Activated B cell treated with CpG ODN at 0.5 μM for 24 hours (primary cell): ENCODE results near the gene RGS7. TPM values are rescaled to one million over a fixed set of nuclear protein-coding genes. Genes with fewer than 3 reads are reported as not detected.
"Not testable (repeated sequence)": the region's sequence is repeated elsewhere in the genome, so short reads cannot be mapped to it uniquely, and the experiment has no call there.

ENCODE experiments used
- ATAC-seq: fragments of 200-7000 bp; cut with Tn5 transposase; one replicate; pipeline ENCODE4 v1.10.0; 2021; ENCODE audit warnings: low read depth, mild to moderate bottlenecking, moderate library complexity
- CTCF ChIA-PET: fragments of 350-600 bp; sonication (Branson Sonifier 250); formaldehyde crosslinking; loops from one replicate; lab custom pipeline; 2021; ENCODE audit warnings: antibody characterized with exemption; lab: Charles Lee
- POLR2A ChIA-PET: fragments of 350-600 bp; sonication (Branson Sonifier 250); formaldehyde crosslinking; loops from one replicate; lab custom pipeline; 2021; ENCODE audit warnings: antibody characterized with exemption; lab: Charles Lee
- DNase-seq: peaks from one replicate; pipeline ENCODE4 v3.0.0; 2022
- H3K27ac Mint-ChIP-seq: one replicate; pipeline ENCODE4 v1.8.0; 2020; ENCODE audit warnings: mixed read lengths
- H3K27me3 Mint-ChIP-seq: one replicate; pipeline ENCODE4 v1.8.0; 2021; ENCODE audit warnings: mixed read lengths
- H3K36me3 Mint-ChIP-seq: one replicate; pipeline ENCODE4 v1.8.0; 2021; ENCODE audit warnings: low read depth, mixed read lengths
- H3K4me1 Mint-ChIP-seq: one replicate; pipeline ENCODE4 v1.8.0; 2021; ENCODE audit warnings: mixed read lengths
- H3K4me3 Mint-ChIP-seq: one replicate; pipeline ENCODE4 v1.8.0; 2020; ENCODE audit warnings: mild to moderate bottlenecking, mixed read lengths
- H3K9me3 Mint-ChIP-seq: one replicate; pipeline ENCODE4 v1.8.0; 2020; ENCODE audit warnings: mixed read lengths
- intact Hi-C: fragments of 100-400 bp; cut with micrococcal nuclease; formaldehyde crosslinking; loops from one replicate; pipeline ENCODE4 v1.15.1; 2024
- total RNA-seq: library from RNA; stranded (reverse); gene quantifications from 2 replicates; pipeline ENCODE4 v1.2.3, GENCODE V29; 2022
- TF ChIP-seq, protein P1 (sequence below): fragments of 200-600 bp; IDR thresholded peaks from one replicate; pipeline ENCODE4 v1.8.0; 2022; ENCODE audit warnings: antibody characterized with exemption, mild to moderate bottlenecking

Gene RGS7
- total RNA-seq, 1 donor from 2014 or later: 0.49 TPM

GRCh38 chr1:241309651-241310050 lies 47.4 kb downstream of the RGS7 start:
- ATAC-seq (no peak), DNase-seq (no peak)
- H3K4me1 Mint-ChIP-seq: no peaks in the 10 kb centered on the region
- CTCF ChIA-PET: no interaction called here
- intact Hi-C loops: loop anchor here (5.0 kb wide), 1 partner anchor 98 kb away; no protein-coding TSS in a partner anchor
- H3K9me3 Mint-ChIP-seq: no peaks in the 10 kb centered on the region
- H3K36me3 Mint-ChIP-seq: no peaks in the 10 kb centered on the region
- H3K27me3 Mint-ChIP-seq: no peaks in the 10 kb centered on the region
- TF ChIP-seq, protein P1, sequence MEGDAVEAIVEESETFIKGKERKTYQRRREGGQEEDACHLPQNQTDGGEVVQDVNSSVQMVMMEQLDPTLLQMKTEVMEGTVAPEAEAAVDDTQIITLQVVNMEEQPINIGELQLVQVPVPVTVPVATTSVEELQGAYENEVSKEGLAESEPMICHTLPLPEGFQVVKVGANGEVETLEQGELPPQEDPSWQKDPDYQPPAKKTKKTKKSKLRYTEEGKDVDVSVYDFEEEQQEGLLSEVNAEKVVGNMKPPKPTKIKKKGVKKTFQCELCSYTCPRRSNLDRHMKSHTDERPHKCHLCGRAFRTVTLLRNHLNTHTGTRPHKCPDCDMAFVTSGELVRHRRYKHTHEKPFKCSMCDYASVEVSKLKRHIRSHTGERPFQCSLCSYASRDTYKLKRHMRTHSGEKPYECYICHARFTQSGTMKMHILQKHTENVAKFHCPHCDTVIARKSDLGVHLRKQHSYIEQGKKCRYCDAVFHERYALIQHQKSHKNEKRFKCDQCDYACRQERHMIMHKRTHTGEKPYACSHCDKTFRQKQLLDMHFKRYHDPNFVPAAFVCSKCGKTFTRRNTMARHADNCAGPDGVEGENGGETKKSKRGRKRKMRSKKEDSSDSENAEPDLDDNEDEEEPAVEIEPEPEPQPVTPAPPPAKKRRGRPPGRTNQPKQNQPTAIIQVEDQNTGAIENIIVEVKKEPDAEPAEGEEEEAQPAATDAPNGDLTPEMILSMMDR: no peak
- POLR2A ChIA-PET: no interaction called here
- H3K27ac Mint-ChIP-seq: no peak overlapping the region
- no peak overlapping the region for H3K4me3 Mint-ChIP-seq

- Mint-ChIP-seq H3K4me1 (no peaks in the 10 kb centered on the region), H3K4me3 (no peak overlapping the region), H3K27me3 (no peaks in the 10 kb centered on the region), H3K36me3 (peaks cover 2% of the 10 kb centered on the region), H3K9me3 (peaks cover 5% of the 10 kb centered on the region), H3K27ac (no peak overlapping the region)
- intact Hi-C loops: no loop called here
- no peak for ATAC-seq
- ChIA-PET POLR2A (no interaction called here), CTCF (no interaction called here)
- no peak for DNase-seq
- TF ChIP-seq, protein P1: no peak
Observed at GRCh38 chr1:241308471-241308870, 48.5 kb downstream of the RGS7 start.

DNA sequence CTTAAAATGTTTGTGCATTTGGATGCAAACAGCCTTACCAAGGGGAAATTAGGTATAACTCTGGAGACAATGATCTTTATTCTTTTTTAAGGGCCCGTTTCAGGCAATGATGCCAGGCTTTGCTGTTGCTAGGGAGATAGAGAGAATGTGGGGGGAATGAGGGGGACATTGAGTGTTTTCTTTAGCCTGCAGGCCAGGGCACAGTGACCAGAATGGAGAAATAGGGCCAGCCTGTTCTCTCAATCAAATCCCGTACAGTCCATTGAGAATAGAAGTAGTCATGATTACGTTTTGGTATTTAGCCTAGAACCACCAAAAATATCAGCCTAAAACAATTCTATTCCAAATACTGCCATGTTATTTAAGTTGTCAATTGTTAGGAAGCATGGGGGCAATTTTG lies 49.0 kb downstream of the RGS7 start:
- ChIA-PET CTCF (no interaction called here), POLR2A (no interaction called here)
- TF ChIP-seq, protein P1: no peak
- ATAC-seq (no peak), DNase-seq (no peak)
- no peak overlapping the region for H3K27ac Mint-ChIP-seq
- H3K4me3 Mint-ChIP-seq: no peak overlapping the region
- intact Hi-C loops: no loop called here
- H3K27me3 Mint-ChIP-seq: no peaks in the 10 kb centered on the region
- H3K9me3 Mint-ChIP-seq: peaks cover 9% of the 10 kb centered on the region
- peaks cover 2% of the 10 kb centered on the region for H3K36me3 Mint-ChIP-seq
- no peaks in the 10 kb centered on the region for H3K4me1 Mint-ChIP-seq

- ChIA-PET CTCF (no interaction called here), POLR2A (no interaction called here)
- Mint-ChIP-seq H3K4me3 (no peak overlapping the region), H3K4me1 (no peaks in the 10 kb centered on the region), H3K36me3 (peaks cover 2% of the 10 kb centered on the region), H3K27ac (no peak overlapping the region), H3K9me3 (peaks cover 12% of the 10 kb centered on the region), H3K27me3 (no peaks in the 10 kb centered on the region)
- TF ChIP-seq, protein P1: no peak
- intact Hi-C loops: no loop called here
- DNase-seq: no peak
- ATAC-seq: no peak
Observed at GRCh38 chr1:241306125-241306790, 50.7 kb downstream of the RGS7 start.

GRCh38 chr1:241302024-241302423 lies 55.0 kb downstream of the RGS7 start:
- H3K4me1 Mint-ChIP-seq, H3K4me3 Mint-ChIP-seq, POLR2A ChIA-PET, H3K36me3 Mint-ChIP-seq, H3K27me3 Mint-ChIP-seq, CTCF ChIA-PET, DNase-seq, H3K27ac Mint-ChIP-seq, intact Hi-C loops, ATAC-seq: not testable (repeated sequence)
- H3K9me3 Mint-ChIP-seq: peaks cover 12% of the 10 kb centered on the region

GRCh38 chr1:241299347-241299746 lies 57.7 kb downstream of the RGS7 start:
- Mint-ChIP-seq H3K27ac (no peak overlapping the region), H3K9me3 (peaks cover 10% of the 10 kb centered on the region), H3K4me1 (no peaks in the 10 kb centered on the region), H3K4me3 (no peak overlapping the region), H3K36me3 (peaks cover under 1% of the 10 kb centered on the region), H3K27me3 (no peaks in the 10 kb centered on the region)
- intact Hi-C loops: no loop called here
- CTCF ChIA-PET: no interaction called here
- TF ChIP-seq, protein P1: no peak
- ATAC-seq (no peak), DNase-seq (no peak)
- POLR2A ChIA-PET: no interaction called here
